Ovary (tissue), 3 donors: ENCODE measurements around the gene PTPN14.

Experiments
- POLR2A ChIP-seq: fragments of 450-650 bp; IDR thresholded peaks from one replicate; pipeline ENCODE4 v1.6.1; 2017; ENCODE audit warnings: antibody characterized with exemption, mild to moderate bottlenecking, moderate library complexity
- TF ChIP-seq, protein P1 (sequence below), 3 donors: fragments of 450-650 bp in 2 of 3; fragments of 200-600 bp in 1 of 3; IDR thresholded peaks; one replicate each; pipeline versions ENCODE4 v1.5.1 to v1.8.0; 2016 to 2022; ENCODE audit warnings: antibody characterized with exemption in 3 of 3, mild to moderate bottlenecking in 1 of 3
- donor health status: DM: no; HTN: no; CAD: no.

DNA sequence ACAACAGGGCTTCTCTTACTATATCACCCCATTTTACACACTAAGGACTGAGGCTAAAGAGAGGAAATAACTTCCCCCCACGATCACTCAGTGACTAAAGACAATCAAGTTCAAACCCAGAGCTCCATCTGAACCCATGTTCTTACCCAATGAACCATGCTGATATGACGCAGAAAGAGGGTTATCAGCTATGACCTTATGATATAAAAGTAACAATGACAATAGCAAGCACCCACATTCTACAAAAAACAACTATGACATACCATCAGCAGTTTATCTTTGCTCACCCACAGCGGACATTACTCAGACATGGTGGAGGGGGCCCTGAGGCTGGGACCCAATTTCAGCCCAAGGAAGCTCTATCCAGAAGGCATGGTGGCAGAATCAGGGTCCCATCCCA lies 75.7 kb downstream of the PTPN14 start:
- TF ChIP-seq, protein P1, sequence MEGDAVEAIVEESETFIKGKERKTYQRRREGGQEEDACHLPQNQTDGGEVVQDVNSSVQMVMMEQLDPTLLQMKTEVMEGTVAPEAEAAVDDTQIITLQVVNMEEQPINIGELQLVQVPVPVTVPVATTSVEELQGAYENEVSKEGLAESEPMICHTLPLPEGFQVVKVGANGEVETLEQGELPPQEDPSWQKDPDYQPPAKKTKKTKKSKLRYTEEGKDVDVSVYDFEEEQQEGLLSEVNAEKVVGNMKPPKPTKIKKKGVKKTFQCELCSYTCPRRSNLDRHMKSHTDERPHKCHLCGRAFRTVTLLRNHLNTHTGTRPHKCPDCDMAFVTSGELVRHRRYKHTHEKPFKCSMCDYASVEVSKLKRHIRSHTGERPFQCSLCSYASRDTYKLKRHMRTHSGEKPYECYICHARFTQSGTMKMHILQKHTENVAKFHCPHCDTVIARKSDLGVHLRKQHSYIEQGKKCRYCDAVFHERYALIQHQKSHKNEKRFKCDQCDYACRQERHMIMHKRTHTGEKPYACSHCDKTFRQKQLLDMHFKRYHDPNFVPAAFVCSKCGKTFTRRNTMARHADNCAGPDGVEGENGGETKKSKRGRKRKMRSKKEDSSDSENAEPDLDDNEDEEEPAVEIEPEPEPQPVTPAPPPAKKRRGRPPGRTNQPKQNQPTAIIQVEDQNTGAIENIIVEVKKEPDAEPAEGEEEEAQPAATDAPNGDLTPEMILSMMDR (IDR thresholded peaks at IDR 0.05) = no peak
- TF ChIP-seq POLR2A = no peak
